Stomach (tissue), 9 donors: ENCODE measurements around the gene PIK3CB. TPM values are rescaled to one million over a fixed set of nuclear protein-coding genes. Genes with fewer than 3 reads are reported as not detected.
A peak's percentile ranks its signal among the peaks of the same experiment; 100 is the strongest.

Experiments used
- DNase-seq, 2 donors: peaks; one replicate each; pipeline versions ENCODE4 v3.0.0 to v3.0.0-alpha.2; 2013 to 2019
- H3K27ac ChIP-seq, 5 donors: fragments of 200-600 bp in 4 of 5; sonication (generic) in 4 of 5; one replicate each; pipeline ENCODE4 v1.5.1; 2013 to 2019; ENCODE audit warnings: mild to moderate bottlenecking in 1 of 5, moderate library complexity in 1 of 5
- H3K27me3 ChIP-seq, 3 donors: fragments of 200-600 bp; sonication (generic); one replicate each; pipeline ENCODE4 v1.5.1; 2017 to 2019; ENCODE audit warnings: mixed run types in 1 of 3
- H3K36me3 ChIP-seq, 4 donors: fragments of 200-600 bp; sonication (generic); 1 replicate in 3 of 4; 2 replicates in 1 of 4; pipeline ENCODE4 v1.5.1; 2016 to 2019
- H3K4me1 ChIP-seq, 4 donors: fragments of 200-600 bp; sonication (generic); one replicate each; pipeline ENCODE4 v1.5.1; 2016 to 2019
- H3K4me3 ChIP-seq, 4 donors: fragments of 200-600 bp; sonication (generic) in 3 of 4; one replicate each; pipeline ENCODE4 v1.5.1; 2016 to 2019; ENCODE audit warnings: mild to moderate bottlenecking in 1 of 4
- H3K9me3 ChIP-seq, 4 donors: fragments of 200-600 bp; sonication (generic); one replicate each; pipeline ENCODE4 v1.5.1; 2016 to 2019
- EP300 ChIP-seq: sonication (generic); formaldehyde crosslinking; IDR thresholded peaks from one replicate; pipeline ENCODE4 v1.6.1; 2017; ENCODE audit warnings: antibody characterized with exemption
- POLR2A ChIP-seq, 4 donors: fragments of 450-650 bp; IDR thresholded peaks; one replicate each; pipeline ENCODE4 v1.6.1; 2016; ENCODE audit warnings: antibody characterized with exemption in 4 of 4, control low read depth in 2 of 4, mild to moderate bottlenecking in 1 of 4, moderate library complexity in 1 of 4
- POLR2AphosphoS5 ChIP-seq, 3 donors: sonication (generic); formaldehyde crosslinking; IDR thresholded peaks; one replicate each; pipeline ENCODE4 v1.6.1; 2016; ENCODE audit warnings: antibody characterized with exemption in 3 of 3
- WGBS, 5 donors: extraction: QIAGEN DNeasy Blood & Tissue Kit in 3 of 5; methylation state at CpG; one replicate each; pipeline versions ENCODE4 v1.1.5 to v1.1.7; 2013 to 2018; 5-methylcytosine and 5-hydroxymethylcytosine counted together
- intact Hi-C: fragments of 100-400 bp; cut with DNase I; formaldehyde crosslinking; loops from one replicate; pipeline ENCODE4 v1.15.1; 2023; ENCODE audit warnings: low total_unique reads
- polyA plus RNA-seq, 3 donors: library from polyadenylated mRNA; stranded (reverse); fragments of 200-250 nt; gene quantifications; one replicate each; pipeline ENCODE4 v1.2.3, GENCODE V29; 2013
- total RNA-seq, 5 donors: library from RNA; depleted of rRNA; stranded (reverse); fragments of >200 nt; gene quantifications; one replicate each; pipeline versions ENCODE4 v1.1.0 to v1.2.3, GENCODE V29; 2014 to 2016
- TF ChIP-seq, protein P1 (sequence below), 7 experiments: fragments of 450-650 bp in 4 of 7; fragments of 200-600 bp in 3 of 7; sonication (generic) in 3 of 7; IDR thresholded peaks; one replicate each; pipeline ENCODE4 v1.5.1; 2016 to 2019; ENCODE audit warnings: antibody characterized with exemption in 7 of 7, control low read depth in 2 of 7, mild to moderate bottlenecking in 1 of 7
- donor health status: healthy with polysubstance abuse.
- donor health status: Bipolar disorder and iron deficiency.
- donor health status: healthy.

Gene PIK3CB
- total and polyA plus RNA-seq, 8 donors = 2.9 to 43.7 (median 9.2) TPM

- intact Hi-C loops = no loop called here
- TF ChIP-seq EP300 = no peak
- TF ChIP-seq POLR2A (IDR thresholded peaks at IDR 0.05) = no peak
- TF ChIP-seq, protein P1, sequence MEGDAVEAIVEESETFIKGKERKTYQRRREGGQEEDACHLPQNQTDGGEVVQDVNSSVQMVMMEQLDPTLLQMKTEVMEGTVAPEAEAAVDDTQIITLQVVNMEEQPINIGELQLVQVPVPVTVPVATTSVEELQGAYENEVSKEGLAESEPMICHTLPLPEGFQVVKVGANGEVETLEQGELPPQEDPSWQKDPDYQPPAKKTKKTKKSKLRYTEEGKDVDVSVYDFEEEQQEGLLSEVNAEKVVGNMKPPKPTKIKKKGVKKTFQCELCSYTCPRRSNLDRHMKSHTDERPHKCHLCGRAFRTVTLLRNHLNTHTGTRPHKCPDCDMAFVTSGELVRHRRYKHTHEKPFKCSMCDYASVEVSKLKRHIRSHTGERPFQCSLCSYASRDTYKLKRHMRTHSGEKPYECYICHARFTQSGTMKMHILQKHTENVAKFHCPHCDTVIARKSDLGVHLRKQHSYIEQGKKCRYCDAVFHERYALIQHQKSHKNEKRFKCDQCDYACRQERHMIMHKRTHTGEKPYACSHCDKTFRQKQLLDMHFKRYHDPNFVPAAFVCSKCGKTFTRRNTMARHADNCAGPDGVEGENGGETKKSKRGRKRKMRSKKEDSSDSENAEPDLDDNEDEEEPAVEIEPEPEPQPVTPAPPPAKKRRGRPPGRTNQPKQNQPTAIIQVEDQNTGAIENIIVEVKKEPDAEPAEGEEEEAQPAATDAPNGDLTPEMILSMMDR (IDR thresholded peaks at IDR 0.05) = no peak
- no peak for TF ChIP-seq POLR2AphosphoS5 (IDR thresholded peaks at IDR 0.05)
- WGBS, 5 donors = 88 to 100% (median 95%) methylated on average over 3 of the region's 3 CpGs
- Histone ChIP-seq H3K36me3 (peaks cover 0 to 5% (median 2%) of the 10 kb centered on the region in 4 donors), H3K27me3 (no peaks in the 10 kb centered on the region), H3K4me3 (no peak overlapping the region), H3K27ac (no peak overlapping the region), H3K9me3 (no peaks in the 10 kb centered on the region), H3K4me1 (peaks cover 0 to 25% (median 5%) of the 10 kb centered on the region in 4 donors)
- DNase-seq = no peak
These were observed 32.9 kb downstream of the PIK3CB start for GRCh38 chr3:138801792-138802191.

GRCh38 chr3:138800248-138800647 lies 34.5 kb downstream of the PIK3CB start:
- DNase-seq = no peak
- peaks cover 0 to 5% (median 2%) of the 10 kb centered on the region in 4 donors for H3K36me3 ChIP-seq
- no peaks in the 10 kb centered on the region for H3K9me3 ChIP-seq
- no peak overlapping the region for H3K4me3 ChIP-seq
- no peak overlapping the region for H3K27ac ChIP-seq
- intact Hi-C loops = no loop called here
- no peaks in the 10 kb centered on the region for H3K27me3 ChIP-seq
- WGBS, 5 donors = 84 to 98% (median 91%) methylated on average over 2 of the region's 2 CpGs
- H3K4me1 ChIP-seq = peaks cover 0 to 25% (median 5%) of the 10 kb centered on the region in 4 donors
- TF ChIP-seq EP300 (no peak), POLR2A (IDR thresholded peaks at IDR 0.05) (no peak), POLR2AphosphoS5 (IDR thresholded peaks at IDR 0.05) (no peak)
- TF ChIP-seq, protein P1 (IDR thresholded peaks at IDR 0.05) = no peak

DNA sequence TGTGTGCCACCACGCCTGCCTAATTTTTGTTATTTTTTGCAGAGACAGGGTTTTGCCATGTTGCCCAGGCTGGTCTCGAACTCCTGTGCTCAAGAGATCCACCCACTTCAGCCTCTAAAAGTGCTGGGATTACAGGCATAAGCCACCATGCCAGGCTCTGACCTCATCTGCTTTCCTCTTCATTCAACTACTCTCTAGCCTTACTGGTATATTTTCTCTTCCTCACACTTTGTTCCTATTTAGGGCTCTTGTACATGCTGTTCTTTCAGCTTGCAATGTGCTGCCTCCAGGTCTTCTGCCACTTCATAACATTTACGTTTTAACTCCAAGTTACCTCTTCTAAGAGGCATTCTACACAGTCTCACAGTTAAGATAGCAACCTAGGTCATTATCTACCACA lies 34.9 kb downstream of the PIK3CB start:
- intact Hi-C loops = no loop called here
- Histone ChIP-seq H3K4me1 (peaks cover 0 to 25% (median 5%) of the 10 kb centered on the region in 4 donors), H3K36me3 (peaks cover under 1 to 8% (median 4%) of the 10 kb centered on the region in 4 donors), H3K4me3 (no peak overlapping the region), H3K27ac (no peak overlapping the region), H3K27me3 (no peaks in the 10 kb centered on the region), H3K9me3 (no peaks in the 10 kb centered on the region)
- WGBS, 5 donors = 89 to 93% (median 91%) methylated on average over 3 of the region's 3 CpGs
- no peak for DNase-seq
- TF ChIP-seq POLR2A (IDR thresholded peaks at IDR 0.05) = no peak
- TF ChIP-seq POLR2AphosphoS5 (IDR thresholded peaks at IDR 0.05) = peak in 1 of 3 donors; percentile 12

DNA sequence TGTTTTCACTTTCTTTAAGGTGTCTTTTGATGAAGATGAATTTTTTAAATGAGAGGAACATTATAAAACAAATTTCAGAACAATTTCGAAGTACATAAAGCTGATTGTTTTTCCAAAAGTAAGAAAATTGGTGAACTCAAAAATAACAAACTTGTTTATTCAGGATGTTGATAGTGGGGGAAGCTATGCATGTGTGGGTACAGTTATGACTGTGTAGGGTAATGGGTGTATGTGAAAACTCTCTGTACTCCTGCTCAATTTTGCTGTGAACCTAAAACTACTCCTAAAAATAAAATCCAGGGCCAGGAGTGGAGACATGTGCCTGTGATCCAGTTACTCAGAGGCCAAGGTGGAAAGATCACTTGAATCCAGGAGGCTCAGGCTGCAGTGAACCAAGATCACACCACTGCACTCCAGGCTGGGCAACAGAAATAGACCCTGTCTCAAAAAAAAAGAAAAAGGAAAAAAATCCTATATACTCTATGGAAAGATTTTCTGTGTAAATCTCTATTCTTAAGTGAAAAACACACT lies 37.2 kb downstream of the PIK3CB start:
- H3K4me3 ChIP-seq = no peak overlapping the region
- H3K36me3 ChIP-seq = peaks cover 3 to 29% (median 24%) of the 10 kb centered on the region in 4 donors
- 85 to 94% (median 90%) methylated on average over 1 of the region's 1 CpG for WGBS, 5 donors
- no peaks in the 10 kb centered on the region for H3K27me3 ChIP-seq
- DNase-seq = no peak
- no peak overlapping the region for H3K27ac ChIP-seq
- no peaks in the 10 kb centered on the region for H3K9me3 ChIP-seq
- intact Hi-C loops = no loop called here
- TF ChIP-seq, protein P1 (IDR thresholded peaks at IDR 0.05) = no peak
- TF ChIP-seq POLR2AphosphoS5 (IDR thresholded peaks at IDR 0.05) = no peak
- H3K4me1 ChIP-seq = peaks cover 0 to 12% (median 3%) of the 10 kb centered on the region in 4 donors

DNA sequence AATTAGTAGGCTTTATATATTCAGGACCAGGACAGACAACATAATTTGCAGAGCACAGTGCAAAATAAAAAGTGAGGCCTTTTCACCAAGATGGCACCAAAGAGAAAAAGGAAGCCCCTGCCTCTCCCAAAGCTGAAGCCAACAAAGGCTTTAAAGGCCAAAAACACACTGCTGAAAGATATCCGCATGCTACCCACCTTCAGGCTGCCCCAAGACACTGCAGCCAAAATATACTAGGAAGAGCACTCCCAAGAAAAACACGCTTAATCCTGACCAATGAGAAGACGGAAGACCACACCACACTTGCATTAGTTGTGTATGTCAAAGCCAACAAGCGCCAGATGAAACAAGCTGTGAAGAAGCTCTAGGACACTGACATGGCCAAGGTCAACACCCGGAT lies 38.0 kb downstream of the PIK3CB start:
- WGBS, 5 donors = 87 to 96% (median 95%) methylated on average over 5 of the region's 5 CpGs
- TF ChIP-seq EP300 (no peak), POLR2A (IDR thresholded peaks at IDR 0.05) (no peak), POLR2AphosphoS5 (IDR thresholded peaks at IDR 0.05) (no peak)
- TF ChIP-seq, protein P1 (IDR thresholded peaks at IDR 0.05) = no peak
- DNase-seq = no peak
- H3K27ac ChIP-seq = no peak overlapping the region
- H3K4me1 ChIP-seq = peaks cover 0 to 12% (median 5%) of the 10 kb centered on the region in 4 donors
- H3K27me3 ChIP-seq = no peaks in the 10 kb centered on the region
- peaks cover 3 to 37% (median 28%) of the 10 kb centered on the region in 4 donors for H3K36me3 ChIP-seq
- no peak overlapping the region for H3K4me3 ChIP-seq
- intact Hi-C loops = no loop called here
- H3K9me3 ChIP-seq = no peaks in the 10 kb centered on the region
